NOMO-1 (cell line): ENCODE data around the gene OR8J3.
"Not testable (repeated sequence)": the region's sequence is repeated elsewhere in the genome, so short reads cannot be mapped to it uniquely, and the experiment has no call there.

ENCODE experiments used
- DNase-seq, 2 experiments: peaks; one replicate each; lab custom pipeline; 2025; ENCODE audit not compliant: unreplicated experiment in 2 of 2; lab: John Stamatoyannopoulos, UW

The OR8J3 gene

GRCh38 chr11:56140151-56140661 is at the start of gene OR8J3:
OR8J3 (minus strand) TSS chr11:56140201; CDS start chr11:56137718, 2,483 bp downstream.
- DNase-seq: no peak

DNA sequence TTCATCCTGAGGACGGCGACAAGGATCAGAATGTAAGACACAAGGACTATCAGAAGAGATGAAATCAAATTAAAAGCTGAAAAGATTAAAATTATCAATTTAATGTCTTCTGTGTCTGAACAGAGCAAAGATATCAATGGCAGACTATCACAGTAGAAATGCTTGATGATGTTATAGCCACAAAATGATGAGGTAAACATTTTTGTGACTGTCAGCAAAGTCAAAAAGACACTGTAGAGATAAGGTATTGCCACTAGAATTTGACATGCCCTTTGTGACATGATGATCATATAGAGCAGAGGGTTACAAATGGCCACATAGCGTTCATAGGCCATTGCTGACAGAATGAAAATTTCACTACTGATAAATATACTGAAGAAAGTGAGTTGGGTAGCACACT is 48.6 kb upstream of the OR8J3 start:
- no peak for DNase-seq

GRCh38 chr11:56183459-56183858 is 43.5 kb upstream of the OR8J3 start:
- no peak for DNase-seq

DNA sequence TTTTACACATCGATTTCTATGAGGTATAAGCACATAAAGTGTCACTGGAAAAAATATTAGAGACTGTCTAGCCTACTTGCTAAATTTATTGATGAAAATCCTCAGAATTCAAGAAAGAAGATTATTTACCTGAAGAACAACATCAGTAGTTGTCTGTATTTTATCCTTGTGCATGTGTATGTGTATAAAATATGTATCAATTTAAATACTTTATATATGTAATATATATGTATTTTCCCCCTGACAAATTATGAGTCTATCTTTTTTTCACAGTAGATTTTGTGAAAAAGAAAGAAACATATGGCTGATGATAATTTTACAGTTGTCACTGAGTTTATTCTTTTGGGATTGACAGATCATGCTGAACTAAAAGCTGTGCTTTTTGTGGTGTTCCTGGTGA is 36.3 kb upstream of the OR8J3 start, which contains the start of gene OR5J2:
OR5J2 (plus strand) TSS at position 301 of the 400 bp plus-strand sequence; CDS start at position 301, 0 bp downstream.
- DNase-seq: no peak

GRCh38 chr11:56172256-56172830 is 32.3 kb upstream of the OR8J3 start:
- no peak for DNase-seq

GRCh38 chr11:56163804-56164203 is 23.8 kb upstream of the OR8J3 start:
- no peak for DNase-seq

DNA sequence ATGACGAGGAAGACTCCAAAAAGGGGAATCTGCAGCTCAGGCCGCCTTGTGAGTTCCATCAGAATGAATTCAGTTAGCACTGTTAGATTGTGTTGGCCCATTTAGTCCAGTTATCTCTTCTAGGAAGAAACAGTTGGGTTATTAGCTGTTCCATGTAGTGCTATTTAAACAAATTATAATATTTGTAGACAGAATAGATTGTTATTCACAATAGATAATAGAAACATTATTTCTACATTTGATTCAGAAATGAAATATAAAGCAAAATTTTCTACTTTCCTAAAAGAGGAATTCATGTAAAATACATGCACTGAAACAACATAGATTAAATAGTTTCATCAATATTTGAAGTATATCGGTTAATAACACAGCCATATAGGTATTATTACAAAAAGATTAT is 20.2 kb upstream of the OR8J3 start, which contains the start of gene OR8K5:
OR8K5 (minus strand) TSS at position 101 of the 400 bp plus-strand sequence; CDS start at position 101, 0 bp downstream.
- no peak for DNase-seq

GRCh38 chr11:56152333-56152732 is 12.3 kb upstream of the OR8J3 start:
- DNase-seq: no peak

- no peak for DNase-seq
Observed at GRCh38 chr11:56151376-56151775, 11.4 kb upstream of the OR8J3 start.

DNA sequence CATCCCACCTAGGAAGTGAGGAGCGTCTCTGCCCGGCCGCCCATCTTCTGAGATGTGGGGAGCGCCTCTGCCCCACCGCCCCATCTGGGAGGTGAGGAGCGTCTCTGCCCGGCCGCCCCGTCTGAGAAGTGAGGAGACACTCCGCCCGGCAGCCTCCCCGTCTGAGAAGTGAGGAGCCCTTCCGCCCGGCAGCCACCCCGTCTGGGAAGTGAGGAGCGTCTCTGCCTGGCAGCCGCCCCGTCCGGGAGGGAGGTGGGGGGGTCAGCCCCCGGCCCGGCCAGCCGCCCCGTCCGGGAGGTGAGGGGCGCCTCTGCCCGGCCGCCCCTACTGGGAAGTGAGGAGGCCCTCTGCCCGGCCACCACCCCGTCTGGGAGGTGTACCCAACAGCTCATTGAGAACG is 3.7 kb upstream of the OR8J3 start:
- DNase-seq: not testable (repeated sequence)

GRCh38 chr11:56122073-56122472 is 17.9 kb downstream of the OR8J3 start, which contains the start of gene OR8H3:
OR8H3 (plus strand) TSS chr11:56122373; CDS start chr11:56122373, 0 bp downstream.
- DNase-seq: no peak

DNA sequence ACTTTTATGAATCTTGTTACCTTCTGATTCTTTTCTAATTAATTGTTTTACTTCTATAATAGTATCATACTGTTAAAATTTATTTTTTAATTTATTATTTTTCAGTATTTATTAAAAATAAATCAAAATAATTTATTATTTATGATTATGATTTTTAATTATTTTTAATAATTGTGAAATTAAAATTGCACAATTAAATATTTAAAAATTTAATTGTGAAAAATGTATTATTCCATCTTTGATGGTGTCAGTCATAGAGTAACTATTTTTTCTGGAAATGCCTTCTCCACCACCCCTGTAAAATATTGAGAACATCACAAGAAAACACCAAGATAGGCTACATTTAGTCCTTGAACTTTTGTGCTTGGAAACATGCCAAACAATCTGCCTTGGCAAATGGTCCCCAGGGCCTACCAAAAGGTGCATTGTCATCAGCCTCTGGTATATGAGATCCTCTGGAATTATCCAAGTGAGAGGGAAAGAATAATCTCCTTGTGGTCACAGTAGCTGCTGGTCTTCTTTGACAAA is 36.7 kb downstream of the OR8J3 start, which contains the start of gene OR8H2:
OR8H2 (plus strand) TSS at position 478 of the 528 bp plus-strand sequence. CDS start 1,356 bp downstream, outside the sequence.
- DNase-seq: no peak

- DNase-seq: no peak
Observed at GRCh38 chr11:56093008-56093407, 47.0 kb downstream of the OR8J3 start, which contains the start of gene OR8I2. OR8I2 (plus strand) TSS chr11:56093308; CDS start chr11:56093308, 0 bp downstream.

DNA sequence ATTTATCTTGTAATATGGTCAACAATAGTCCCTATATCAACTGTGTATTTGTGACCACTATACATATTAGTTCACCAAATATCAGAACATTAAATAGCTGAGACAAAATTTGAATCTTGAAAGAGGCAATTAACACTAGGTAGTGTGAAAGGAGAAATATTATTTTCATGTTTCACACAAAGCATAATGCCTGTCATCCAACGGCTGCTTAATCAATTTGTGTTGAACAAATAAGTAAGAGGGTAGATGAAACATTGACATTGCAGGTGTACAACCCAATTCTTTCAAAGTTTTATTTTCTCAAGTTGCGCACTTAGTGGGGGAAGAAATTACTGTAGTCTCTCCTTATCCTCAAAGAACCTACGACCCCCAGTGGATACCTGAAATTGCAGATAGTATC is 50.3 kb downstream of the OR8J3 start:
- no peak for DNase-seq
